ENCODE data around the gene HCK. TPM values are rescaled to one million over a fixed set of nuclear protein-coding genes. Genes with fewer than 3 reads are reported as not detected.

HCK gene
- total RNA-seq, 1 experiment from 2014 or later, result not detected

DNA sequence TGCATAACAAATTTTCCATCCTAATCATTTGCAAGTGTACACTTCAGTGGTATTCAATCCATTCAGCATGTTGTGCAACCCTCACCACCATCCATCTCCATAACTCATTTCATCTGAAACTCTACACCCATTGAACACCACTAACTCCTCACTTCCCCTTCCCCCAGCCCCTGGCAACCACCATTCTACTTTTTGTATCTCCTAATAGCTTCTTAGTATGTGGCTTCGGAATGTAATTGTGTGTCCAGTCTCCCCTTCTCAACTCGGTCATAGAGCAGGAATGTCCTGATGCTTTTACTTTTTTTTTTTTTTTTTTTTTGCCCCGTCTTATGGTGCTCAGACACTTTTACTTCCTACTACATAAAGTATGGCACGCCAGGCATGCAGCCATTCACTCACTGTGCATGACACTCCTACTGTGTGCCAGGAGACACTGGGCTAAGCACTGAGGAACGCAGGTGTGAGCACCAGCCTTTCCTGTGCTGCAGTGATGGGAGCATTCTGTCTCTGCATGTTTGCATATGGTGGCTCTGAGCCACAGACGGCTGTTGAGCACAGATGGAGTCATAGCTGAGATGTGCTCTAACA is 15.3 kb downstream of the HCK start:
- Histone ChIP-seq H3F3A (ENCODE audit: low read length, unreplicated experiment) (no peaks in the 10 kb centered on the region), H3K79me2 (ENCODE audit: low read length) (no peaks in the 10 kb centered on the region), H3K9me2 (replicated peaks; ENCODE audit: low read length) (no peaks in the 10 kb centered on the region), H3K4me2 (ENCODE audit: low read length) (no peak overlapping the region), H3K9ac (ENCODE audit: low read length) (no peak overlapping the region), H3K27me3 (ENCODE audit: low read length) (peaks cover 48% of the 10 kb centered on the region), H2AFZ (ENCODE audit: low read length) (no peak overlapping the region), H3K27ac (ENCODE audit: low read length) (no peak overlapping the region), H3K36me3 (ENCODE audit: low read depth, low read length) (no peaks in the 10 kb centered on the region), H3K4me3 (ENCODE audit: low read length) (no peak overlapping the region), H3K9me3 (ENCODE audit: low read length) (no peaks in the 10 kb centered on the region), H4K20me1 (ENCODE audit: low read length) (no peaks in the 10 kb centered on the region), H3K4me1 (ENCODE audit: insufficient read depth, low read length) (no peaks in the 10 kb centered on the region)
- ATAC-seq (no peak), DNase-seq (peak; percentile 24)
- POLR2A ChIA-PET (ENCODE audit: unreplicated experiment), result no interaction called here
- CTCF ChIA-PET, result no interaction called here
- intact Hi-C loops (cut with micrococcal nuclease), result no loop called here
- TF ChIP-seq EZH2 (IDR thresholded peaks at IDR 0.05; ENCODE audit: low read length, unreplicated experiment) (no peak), EZH2phosphoT487 (IDR thresholded peaks at IDR 0.05; ENCODE audit: borderline replicate concordance, low read length) (no peak)
- TF ChIP-seq, protein P1, sequence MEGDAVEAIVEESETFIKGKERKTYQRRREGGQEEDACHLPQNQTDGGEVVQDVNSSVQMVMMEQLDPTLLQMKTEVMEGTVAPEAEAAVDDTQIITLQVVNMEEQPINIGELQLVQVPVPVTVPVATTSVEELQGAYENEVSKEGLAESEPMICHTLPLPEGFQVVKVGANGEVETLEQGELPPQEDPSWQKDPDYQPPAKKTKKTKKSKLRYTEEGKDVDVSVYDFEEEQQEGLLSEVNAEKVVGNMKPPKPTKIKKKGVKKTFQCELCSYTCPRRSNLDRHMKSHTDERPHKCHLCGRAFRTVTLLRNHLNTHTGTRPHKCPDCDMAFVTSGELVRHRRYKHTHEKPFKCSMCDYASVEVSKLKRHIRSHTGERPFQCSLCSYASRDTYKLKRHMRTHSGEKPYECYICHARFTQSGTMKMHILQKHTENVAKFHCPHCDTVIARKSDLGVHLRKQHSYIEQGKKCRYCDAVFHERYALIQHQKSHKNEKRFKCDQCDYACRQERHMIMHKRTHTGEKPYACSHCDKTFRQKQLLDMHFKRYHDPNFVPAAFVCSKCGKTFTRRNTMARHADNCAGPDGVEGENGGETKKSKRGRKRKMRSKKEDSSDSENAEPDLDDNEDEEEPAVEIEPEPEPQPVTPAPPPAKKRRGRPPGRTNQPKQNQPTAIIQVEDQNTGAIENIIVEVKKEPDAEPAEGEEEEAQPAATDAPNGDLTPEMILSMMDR (conservative IDR thresholded peaks at IDR 0.05; ENCODE audit: low read depth, low read length), result no peak
- no TSS peak for BruUV-seq (replicated peaks)

DNA sequence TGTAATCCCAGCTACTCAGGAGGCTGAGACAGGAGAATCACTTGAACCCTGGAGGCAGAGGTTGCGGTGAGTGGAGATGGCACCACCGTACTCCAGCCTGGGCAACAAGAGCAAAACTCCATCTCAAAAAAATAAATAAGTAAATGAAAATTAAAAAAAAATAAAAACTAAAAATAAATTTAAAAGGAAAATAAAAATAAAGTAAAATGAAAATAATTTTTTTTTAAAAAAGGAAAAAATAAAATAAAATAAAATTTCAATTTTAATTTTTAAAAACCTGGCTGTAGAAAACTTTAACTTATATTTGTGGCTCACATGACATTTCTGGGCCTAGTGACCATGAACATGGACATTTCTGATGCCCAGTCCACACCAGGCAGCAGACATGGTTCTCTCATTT is 16.1 kb downstream of the HCK start:
- intact Hi-C loops (cut with micrococcal nuclease), result no loop called here
- CTCF ChIA-PET, result no interaction called here

DNA sequence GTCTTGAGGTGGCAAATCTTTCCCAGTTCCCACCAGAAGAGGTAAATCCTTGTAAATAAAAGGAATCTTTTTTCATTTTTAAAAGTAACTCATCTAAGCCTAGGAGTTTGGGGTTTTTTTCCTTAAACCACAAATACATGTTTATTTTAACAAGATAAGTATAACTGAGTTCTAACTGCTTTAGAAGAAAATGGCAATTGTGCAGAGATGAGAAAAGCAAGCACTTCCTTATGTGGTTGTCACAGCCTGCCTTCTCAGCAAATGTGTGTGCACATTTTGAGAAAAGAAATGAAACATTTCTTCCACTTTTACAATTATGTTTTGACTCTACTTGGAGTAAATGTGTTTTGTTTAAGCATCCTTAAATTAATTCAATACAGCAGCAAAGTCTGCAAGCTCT is 17.7 kb downstream of the HCK start:
- TF ChIP-seq, protein P1 (conservative IDR thresholded peaks at IDR 0.05; ENCODE audit: low read depth, low read length), result no peak
- TF ChIP-seq EZH2 (IDR thresholded peaks at IDR 0.05; ENCODE audit: low read length, unreplicated experiment) (no peak), EZH2phosphoT487 (IDR thresholded peaks at IDR 0.05; ENCODE audit: borderline replicate concordance, low read length) (no peak)
- H3K9ac ChIP-seq (ENCODE audit: low read length), result no peak overlapping the region
- no peaks in the 10 kb centered on the region for H3K9me2 ChIP-seq (replicated peaks; ENCODE audit: low read length)
- CTCF ChIA-PET, result no interaction called here
- no peak for DNase-seq
- H2AFZ ChIP-seq (ENCODE audit: low read length), result no peak overlapping the region
- no peaks in the 10 kb centered on the region for H3K36me3 ChIP-seq (ENCODE audit: low read depth, low read length)
- peaks cover 44% of the 10 kb centered on the region for H3K27me3 ChIP-seq (ENCODE audit: low read length)
- no peak overlapping the region for H3K4me2 ChIP-seq (ENCODE audit: low read length)
- no peak for ATAC-seq
- no TSS peak for BruUV-seq (replicated peaks)
- H4K20me1 ChIP-seq (ENCODE audit: low read length), result no peaks in the 10 kb centered on the region
- no peaks in the 10 kb centered on the region for H3F3A ChIP-seq (ENCODE audit: low read length, unreplicated experiment)
- H3K27ac ChIP-seq (ENCODE audit: low read length), result no peak overlapping the region
- no peaks in the 10 kb centered on the region for H3K79me2 ChIP-seq (ENCODE audit: low read length)
- H3K9me3 ChIP-seq (ENCODE audit: low read length), result no peaks in the 10 kb centered on the region
- intact Hi-C loops (cut with micrococcal nuclease), result no loop called here
- no peaks in the 10 kb centered on the region for H3K4me1 ChIP-seq (ENCODE audit: insufficient read depth, low read length)
- POLR2A ChIA-PET (ENCODE audit: unreplicated experiment), result no interaction called here
- no peak overlapping the region for H3K4me3 ChIP-seq (ENCODE audit: low read length)

More for the DNA sequence above, 16.1 kb downstream of the HCK start:
- no TSS peak for BruUV-seq (replicated peaks)
- no peaks in the 10 kb centered on the region for H4K20me1 ChIP-seq (ENCODE audit: low read length)
- H3K4me3 ChIP-seq (ENCODE audit: low read length), result no peak overlapping the region
- H3K79me2 ChIP-seq (ENCODE audit: low read length), result no peaks in the 10 kb centered on the region
- no peaks in the 10 kb centered on the region for H3F3A ChIP-seq (ENCODE audit: low read length, unreplicated experiment)
- DNase-seq (no peak), ATAC-seq (no peak)
- H3K36me3 ChIP-seq (ENCODE audit: low read depth, low read length), result no peaks in the 10 kb centered on the region
- H3K9me3 ChIP-seq (ENCODE audit: low read length), result no peaks in the 10 kb centered on the region
- H3K9me2 ChIP-seq (replicated peaks; ENCODE audit: low read length), result no peaks in the 10 kb centered on the region
- no peak overlapping the region for H3K4me2 ChIP-seq (ENCODE audit: low read length)
- H3K4me1 ChIP-seq (ENCODE audit: insufficient read depth, low read length), result no peaks in the 10 kb centered on the region
- TF ChIP-seq EZH2 (IDR thresholded peaks at IDR 0.05; ENCODE audit: low read length, unreplicated experiment), result no peak
- no peak for TF ChIP-seq EZH2phosphoT487 (IDR thresholded peaks at IDR 0.05; ENCODE audit: borderline replicate concordance, low read length)
- TF ChIP-seq, protein P1 (conservative IDR thresholded peaks at IDR 0.05; ENCODE audit: low read depth, low read length), result no peak
- no peak overlapping the region for H3K9ac ChIP-seq (ENCODE audit: low read length)
- peaks cover 41% of the 10 kb centered on the region for H3K27me3 ChIP-seq (ENCODE audit: low read length)
- POLR2A ChIA-PET (ENCODE audit: unreplicated experiment), result no interaction called here
- no peak overlapping the region for H2AFZ ChIP-seq (ENCODE audit: low read length)
- no peak overlapping the region for H3K27ac ChIP-seq (ENCODE audit: low read length)

All from PC-3 (cell line).